Measurements from ENCODE around the gene MCM6.
"Not testable (repeated sequence)": the region's sequence is repeated elsewhere in the genome, so short reads cannot be mapped to it uniquely, and the experiment has no call there.

MCM6 gene

GRCh38 chr2:135893374-135893794 is 17.1 kb upstream of the MCM6 start:
- Histone ChIP-seq H3K4me3 (ENCODE audit: low read length) (no peak overlapping the region), H3K27ac (ENCODE audit: low read depth, low read length) (no peak overlapping the region), H3K9ac (ENCODE audit: low read length) (no peak overlapping the region), H3K4me1 (ENCODE audit: control insufficient read depth, insufficient read depth, low read length) (no peaks in the 10 kb centered on the region), H3K27me3 (ENCODE audit: control insufficient read depth, insufficient read depth, low read length) (no peaks in the 10 kb centered on the region), H3K36me3 (ENCODE audit: control insufficient read depth, insufficient read depth, low read length) (no peaks in the 10 kb centered on the region)

- H3K27ac ChIP-seq (ENCODE audit: low read depth, low read length): no peak overlapping the region
- no peak overlapping the region for H3K4me3 ChIP-seq (ENCODE audit: low read length)
- H3K9ac ChIP-seq (ENCODE audit: low read length): no peak overlapping the region
- no peaks in the 10 kb centered on the region for H3K27me3 ChIP-seq (ENCODE audit: control insufficient read depth, insufficient read depth, low read length)
- no peaks in the 10 kb centered on the region for H3K4me1 ChIP-seq (ENCODE audit: control insufficient read depth, insufficient read depth, low read length)
- H3K36me3 ChIP-seq (ENCODE audit: control insufficient read depth, insufficient read depth, low read length): no peaks in the 10 kb centered on the region
Measured at GRCh38 chr2:135890835-135891234, 14.6 kb upstream of the MCM6 start.

GRCh38 chr2:135890149-135890548 is 13.9 kb upstream of the MCM6 start:
- no peak overlapping the region for H3K9ac ChIP-seq (ENCODE audit: low read length)
- H3K4me3 ChIP-seq (ENCODE audit: low read length): no peak overlapping the region
- H3K27me3 ChIP-seq (ENCODE audit: control insufficient read depth, insufficient read depth, low read length): no peaks in the 10 kb centered on the region
- no peaks in the 10 kb centered on the region for H3K36me3 ChIP-seq (ENCODE audit: control insufficient read depth, insufficient read depth, low read length)
- no peak overlapping the region for H3K27ac ChIP-seq (ENCODE audit: low read depth, low read length)
- no peaks in the 10 kb centered on the region for H3K4me1 ChIP-seq (ENCODE audit: control insufficient read depth, insufficient read depth, low read length)

GRCh38 chr2:135888587-135888986 is 12.3 kb upstream of the MCM6 start:
- H3K27me3 ChIP-seq (ENCODE audit: control insufficient read depth, insufficient read depth, low read length); H3K9ac ChIP-seq (ENCODE audit: low read length); H3K27ac ChIP-seq (ENCODE audit: low read depth, low read length); H3K4me3 ChIP-seq (ENCODE audit: low read length); H3K36me3 ChIP-seq (ENCODE audit: control insufficient read depth, insufficient read depth, low read length); H3K4me1 ChIP-seq (ENCODE audit: control insufficient read depth, insufficient read depth, low read length): not testable (repeated sequence)

GRCh38 chr2:135885709-135886108 is 9.5 kb upstream of the MCM6 start:
- H3K27ac ChIP-seq (ENCODE audit: low read depth, low read length): no peak overlapping the region
- H3K27me3 ChIP-seq (ENCODE audit: control insufficient read depth, insufficient read depth, low read length): no peaks in the 10 kb centered on the region
- no peak overlapping the region for H3K9ac ChIP-seq (ENCODE audit: low read length)
- no peaks in the 10 kb centered on the region for H3K4me1 ChIP-seq (ENCODE audit: control insufficient read depth, insufficient read depth, low read length)
- no peak overlapping the region for H3K4me3 ChIP-seq (ENCODE audit: low read length)
- no peaks in the 10 kb centered on the region for H3K36me3 ChIP-seq (ENCODE audit: control insufficient read depth, insufficient read depth, low read length)

- Histone ChIP-seq H3K27me3 (ENCODE audit: control insufficient read depth, insufficient read depth, low read length) (no peaks in the 10 kb centered on the region), H3K9ac (ENCODE audit: low read length) (no peak overlapping the region), H3K36me3 (ENCODE audit: control insufficient read depth, insufficient read depth, low read length) (no peaks in the 10 kb centered on the region), H3K4me3 (ENCODE audit: low read length) (no peak overlapping the region), H3K27ac (ENCODE audit: low read depth, low read length) (no peak overlapping the region), H3K4me1 (ENCODE audit: control insufficient read depth, insufficient read depth, low read length) (no peaks in the 10 kb centered on the region)
Measured at GRCh38 chr2:135882415-135882814, 6.2 kb upstream of the MCM6 start.

DNA sequence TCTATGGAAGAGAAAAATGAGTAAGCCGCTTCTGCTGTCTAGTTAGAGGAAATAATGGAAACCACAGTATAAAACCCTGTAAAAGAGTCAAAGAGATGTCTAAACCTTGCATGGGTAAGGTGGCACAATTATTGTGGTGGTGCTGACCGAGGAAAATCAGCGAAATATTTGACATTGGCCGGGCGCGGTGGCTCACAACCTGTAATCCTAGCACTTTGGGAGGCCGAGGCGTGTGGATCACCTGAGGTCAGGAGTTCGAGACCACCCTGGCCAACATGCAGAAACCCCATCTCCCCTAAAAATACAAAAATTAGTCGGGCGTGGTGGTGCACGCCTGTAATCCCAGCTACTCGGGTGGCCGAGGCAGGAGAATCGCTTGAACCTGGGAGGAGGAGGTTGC is 527 bp upstream of the MCM6 start:
- H3K4me3 ChIP-seq (ENCODE audit: low read length): peak overlapping the region; percentile 48
- not testable (repeated sequence) for H3K4me1 ChIP-seq (ENCODE audit: control insufficient read depth, insufficient read depth, low read length); H3K9ac ChIP-seq (ENCODE audit: low read length); H3K27ac ChIP-seq (ENCODE audit: low read depth, low read length); H3K27me3 ChIP-seq (ENCODE audit: control insufficient read depth, insufficient read depth, low read length); H3K36me3 ChIP-seq (ENCODE audit: control insufficient read depth, insufficient read depth, low read length)

DNA sequence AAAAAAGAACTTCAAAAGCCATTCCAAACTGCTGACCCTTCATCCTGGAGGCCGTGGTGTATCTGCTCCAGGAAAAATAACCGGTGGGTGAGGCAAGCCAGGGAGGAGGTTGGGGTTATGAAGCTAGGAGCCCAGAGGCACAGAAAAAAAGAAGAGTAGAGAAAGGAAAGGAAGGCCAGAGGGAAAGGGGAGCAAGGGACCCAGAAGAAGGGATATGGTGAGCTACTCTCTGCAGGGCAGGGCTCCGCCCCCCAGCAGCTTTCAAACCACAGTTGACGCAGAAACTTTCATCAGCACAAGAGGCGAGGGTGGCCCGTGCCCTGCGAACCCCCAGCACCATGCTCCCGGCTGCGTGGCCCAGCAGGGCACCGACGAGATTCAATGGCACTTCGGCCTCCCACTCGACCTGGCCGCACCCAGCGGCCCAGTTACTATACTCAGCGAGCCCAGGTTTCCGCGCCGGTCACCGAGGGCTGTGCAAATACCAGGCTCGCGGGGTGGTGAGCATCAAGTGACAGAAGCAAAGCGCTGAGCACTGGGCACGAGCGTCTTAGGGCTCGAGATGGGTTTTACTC is 665 bp downstream of the MCM6 start:
- Histone ChIP-seq H3K4me1 (ENCODE audit: control insufficient read depth, insufficient read depth, low read length) (peaks cover 3% of the 10 kb centered on the region), H3K27me3 (ENCODE audit: control insufficient read depth, insufficient read depth, low read length) (no peaks in the 10 kb centered on the region), H3K9ac (ENCODE audit: low read length) (peak overlapping the region; percentile 45), H3K36me3 (ENCODE audit: control insufficient read depth, insufficient read depth, low read length) (no peaks in the 10 kb centered on the region), H3K4me3 (ENCODE audit: low read length) (peak overlapping the region; percentile 62), H3K27ac (ENCODE audit: low read depth, low read length) (peak overlapping the region; percentile 60)

GRCh38 chr2:135874777-135875365 is 1.4 kb downstream of the MCM6 start:
- Histone ChIP-seq H3K36me3 (ENCODE audit: control insufficient read depth, insufficient read depth, low read length) (peaks cover 2% of the 10 kb centered on the region), H3K27me3 (ENCODE audit: control insufficient read depth, insufficient read depth, low read length) (no peaks in the 10 kb centered on the region), H3K4me1 (ENCODE audit: control insufficient read depth, insufficient read depth, low read length) (peaks cover 3% of the 10 kb centered on the region), H3K9ac (ENCODE audit: low read length) (no peak overlapping the region), H3K27ac (ENCODE audit: low read depth, low read length) (no peak overlapping the region), H3K4me3 (ENCODE audit: low read length) (peak overlapping the region; percentile 19)

DNA sequence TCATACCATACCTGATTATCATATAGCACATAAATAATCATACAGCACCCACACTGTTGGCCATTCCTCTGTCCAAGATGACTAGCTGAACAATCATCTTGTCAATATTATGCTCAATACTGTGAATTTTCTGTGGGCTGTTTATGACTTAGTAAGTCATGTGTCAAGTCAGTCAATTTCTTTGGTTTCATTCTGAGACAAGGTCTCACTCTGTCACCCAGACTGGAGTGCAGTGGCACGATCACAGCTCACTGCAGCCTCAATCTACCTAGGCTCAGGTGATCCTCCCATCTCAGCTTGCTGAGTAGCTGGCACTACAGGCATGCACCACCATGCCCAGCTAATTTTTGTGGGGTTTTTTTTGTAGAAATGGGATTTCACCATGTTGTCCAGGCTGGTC is 5.7 kb downstream of the MCM6 start:
- H3K27ac ChIP-seq (ENCODE audit: low read depth, low read length): no peak overlapping the region
- H3K9ac ChIP-seq (ENCODE audit: low read length): no peak overlapping the region
- peaks cover 7% of the 10 kb centered on the region for H3K36me3 ChIP-seq (ENCODE audit: control insufficient read depth, insufficient read depth, low read length)
- H3K4me3 ChIP-seq (ENCODE audit: low read length): no peak overlapping the region
- no peaks in the 10 kb centered on the region for H3K27me3 ChIP-seq (ENCODE audit: control insufficient read depth, insufficient read depth, low read length)
- H3K4me1 ChIP-seq (ENCODE audit: control insufficient read depth, insufficient read depth, low read length): peaks cover 3% of the 10 kb centered on the region

- Histone ChIP-seq H3K9ac (ENCODE audit: low read length) (no peak overlapping the region), H3K27me3 (ENCODE audit: control insufficient read depth, insufficient read depth, low read length) (no peaks in the 10 kb centered on the region), H3K4me1 (ENCODE audit: control insufficient read depth, insufficient read depth, low read length) (no peaks in the 10 kb centered on the region), H3K36me3 (ENCODE audit: control insufficient read depth, insufficient read depth, low read length) (peaks cover 5% of the 10 kb centered on the region), H3K27ac (ENCODE audit: low read depth, low read length) (no peak overlapping the region), H3K4me3 (ENCODE audit: low read length) (no peak overlapping the region)
Measured at GRCh38 chr2:135863233-135863632, 13.0 kb downstream of the MCM6 start.

DNA sequence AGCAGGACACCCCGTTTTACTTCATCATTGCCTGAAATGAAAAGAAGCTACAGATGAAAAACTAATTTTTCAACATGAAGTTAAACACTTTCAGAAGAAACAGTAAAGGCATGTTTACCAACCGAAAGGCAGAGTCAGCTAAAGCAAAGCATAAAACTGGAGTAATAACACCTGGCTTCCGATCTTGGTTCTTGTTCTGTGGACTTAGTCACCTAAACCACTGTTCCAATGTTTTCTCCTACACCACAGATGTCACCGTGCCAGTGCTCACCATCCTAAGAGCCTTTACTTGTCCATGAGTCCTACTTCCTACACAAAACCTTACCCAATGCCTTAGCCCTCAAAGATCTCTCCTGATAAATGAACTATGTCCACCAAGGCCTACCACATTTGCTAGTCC is 13.5 kb downstream of the MCM6 start:
- Histone ChIP-seq H3K36me3 (ENCODE audit: control insufficient read depth, insufficient read depth, low read length) (peaks cover 5% of the 10 kb centered on the region), H3K4me3 (ENCODE audit: low read length) (no peak overlapping the region), H3K9ac (ENCODE audit: low read length) (no peak overlapping the region), H3K4me1 (ENCODE audit: control insufficient read depth, insufficient read depth, low read length) (no peaks in the 10 kb centered on the region), H3K27me3 (ENCODE audit: control insufficient read depth, insufficient read depth, low read length) (no peaks in the 10 kb centered on the region), H3K27ac (ENCODE audit: low read depth, low read length) (no peak overlapping the region)

- no peaks in the 10 kb centered on the region for H3K27me3 ChIP-seq (ENCODE audit: control insufficient read depth, insufficient read depth, low read length)
- no peak overlapping the region for H3K9ac ChIP-seq (ENCODE audit: low read length)
- H3K27ac ChIP-seq (ENCODE audit: low read depth, low read length): no peak overlapping the region
- no peaks in the 10 kb centered on the region for H3K4me1 ChIP-seq (ENCODE audit: control insufficient read depth, insufficient read depth, low read length)
- H3K36me3 ChIP-seq (ENCODE audit: control insufficient read depth, insufficient read depth, low read length): peaks cover 6% of the 10 kb centered on the region
- no peak overlapping the region for H3K4me3 ChIP-seq (ENCODE audit: low read length)
Measured at GRCh38 chr2:135853401-135853800, 22.8 kb downstream of the MCM6 start.
